SJSA1 (cell line): ENCODE results near the gene NFIA. TPM values are rescaled to one million over a fixed set of nuclear protein-coding genes. Genes with fewer than 3 reads are reported as not detected.

Experiments
- DNase-seq, 2 experiments: peaks; one replicate each; pipeline ENCODE4 v3.0.0-alpha.2; 2015 to 2020; ENCODE audit warnings: low spot score in 2 of 2, low read depth in 1 of 2
- H3K27ac ChIP-seq: fragments of 250-450 bp; sonication (Bioruptor Pico); 2 replicates; pipeline ENCODE4 v1.5.1; 2020; ENCODE audit warnings: mild to moderate bottlenecking, moderate library complexity
- H3K27me3 ChIP-seq: fragments of 250-450 bp; sonication (Bioruptor Pico); replicated peaks from 2 replicates; pipeline ENCODE4 v1.5.1; 2020; ENCODE audit warnings: mild to moderate bottlenecking, moderate library complexity
- H3K36me3 ChIP-seq: fragments of 250-450 bp; sonication (Bioruptor Pico); 2 replicates; pipeline ENCODE4 v1.5.1; 2020; ENCODE audit warnings: mild to moderate bottlenecking
- H3K4me1 ChIP-seq: fragments of 250-450 bp; sonication (Bioruptor Pico); replicated peaks from 2 replicates; pipeline ENCODE4 v1.6.1; 2021; ENCODE audit warnings: mild to moderate bottlenecking
- H3K4me3 ChIP-seq: fragments of 250-450 bp; sonication (Bioruptor Pico); 2 replicates; pipeline ENCODE4 v1.5.1; 2020; ENCODE audit warnings: mild to moderate bottlenecking
- H3K9me3 ChIP-seq: fragments of 250-450 bp; sonication (Bioruptor Pico); replicated peaks from 2 replicates; pipeline ENCODE4 v1.5.1; 2020; ENCODE audit warnings: mild to moderate bottlenecking
- total RNA-seq: library from RNA; depleted of rRNA; stranded (reverse); fragments of >200 nt; shearing (Covaris generic); gene quantifications from 2 replicates; pipeline ENCODE4 v1.2.3, GENCODE V29; 2014

Gene NFIA
- total RNA-seq, 1 experiment from 2014 or later: 0.74 TPM

DNA sequence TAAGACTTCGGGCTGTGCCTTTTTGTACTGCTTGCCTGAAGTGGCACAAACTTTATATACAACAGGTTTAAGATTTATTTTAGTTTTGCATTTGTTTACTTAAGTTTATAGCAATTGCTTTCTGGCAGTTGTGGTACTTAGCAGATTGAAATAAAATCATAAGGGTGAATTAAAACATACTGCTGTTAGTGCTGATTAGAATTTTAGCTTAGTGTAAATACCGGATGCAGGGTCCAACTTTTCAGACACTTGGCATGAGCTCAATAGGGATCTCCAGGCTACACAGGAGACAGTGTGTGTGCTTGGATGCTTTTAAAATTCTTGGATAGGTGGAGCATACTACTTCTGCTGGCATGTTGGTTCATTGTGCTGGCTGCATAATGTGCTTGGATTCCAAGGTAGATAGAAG lies 159.6 kb downstream of the NFIA start:
- no peak for DNase-seq
- H3K9me3 ChIP-seq: no peaks in the 10 kb centered on the region
- no peak overlapping the region for H3K4me3 ChIP-seq

GRCh38 chr1:61244114-61244513 lies 161.8 kb downstream of the NFIA start:
- H3K27me3 ChIP-seq: no peaks in the 10 kb centered on the region
- no peaks in the 10 kb centered on the region for H3K4me1 ChIP-seq
- no peak for DNase-seq
- H3K36me3 ChIP-seq: no peaks in the 10 kb centered on the region
- no peak overlapping the region for H3K4me3 ChIP-seq
- no peak overlapping the region for H3K27ac ChIP-seq
- H3K9me3 ChIP-seq: no peaks in the 10 kb centered on the region

More for the DNA sequence above, 159.6 kb downstream of the NFIA start:
- Histone ChIP-seq H3K27me3 (no peaks in the 10 kb centered on the region), H3K4me1 (no peaks in the 10 kb centered on the region), H3K36me3 (no peaks in the 10 kb centered on the region), H3K27ac (no peak overlapping the region)

- H3K4me1 ChIP-seq: no peaks in the 10 kb centered on the region
- DNase-seq: no peak
- H3K4me3 ChIP-seq: no peak overlapping the region
These were observed 163.5 kb downstream of the NFIA start for GRCh38 chr1:61245696-61246400.

DNA sequence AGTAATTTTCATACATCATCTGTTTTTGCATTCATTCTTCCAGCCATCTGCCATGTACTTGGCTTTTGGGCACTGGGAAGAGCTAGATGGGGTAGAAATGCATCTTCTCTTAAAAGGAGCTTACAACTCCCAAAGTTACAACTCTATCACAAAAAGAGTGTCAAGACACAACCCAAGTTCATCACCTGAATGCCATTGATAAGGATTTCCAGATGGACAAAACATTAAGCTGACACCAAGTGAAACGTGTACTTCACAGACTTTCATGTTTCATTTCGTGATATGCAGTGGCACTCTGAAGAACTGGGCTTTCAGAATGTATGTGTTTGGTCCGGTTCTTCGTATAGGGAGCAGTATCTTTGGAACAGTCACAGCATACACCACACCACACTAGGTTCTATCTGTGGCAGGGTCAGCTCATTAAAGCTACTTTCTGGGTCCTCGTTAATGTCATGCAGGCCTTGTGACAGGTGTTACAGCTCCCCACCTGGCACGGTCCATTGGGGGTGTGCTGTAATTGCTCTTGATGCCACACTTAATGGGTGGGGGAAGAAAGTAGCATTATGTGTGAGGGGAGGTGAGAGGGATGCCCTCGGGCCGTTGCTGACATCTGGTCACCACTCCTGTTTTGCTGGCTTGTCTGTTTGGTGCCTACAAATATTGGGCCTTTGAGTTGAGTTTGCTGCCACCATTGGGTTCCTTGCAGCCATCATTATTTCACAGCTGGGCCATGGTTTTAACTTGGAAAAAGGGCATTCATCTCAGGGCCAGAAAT lies 164.9 kb downstream of the NFIA start:
- DNase-seq: no peak
- Histone ChIP-seq H3K4me3 (no peak overlapping the region), H3K36me3 (no peaks in the 10 kb centered on the region), H3K27ac (no peak overlapping the region), H3K27me3 (no peaks in the 10 kb centered on the region), H3K4me1 (no peaks in the 10 kb centered on the region), H3K9me3 (no peaks in the 10 kb centered on the region)

More at GRCh38 chr1:61245696-61246400, 163.5 kb downstream of the NFIA start:
- Histone ChIP-seq H3K9me3 (no peaks in the 10 kb centered on the region), H3K27me3 (no peaks in the 10 kb centered on the region), H3K36me3 (no peaks in the 10 kb centered on the region), H3K27ac (no peak overlapping the region)

DNA sequence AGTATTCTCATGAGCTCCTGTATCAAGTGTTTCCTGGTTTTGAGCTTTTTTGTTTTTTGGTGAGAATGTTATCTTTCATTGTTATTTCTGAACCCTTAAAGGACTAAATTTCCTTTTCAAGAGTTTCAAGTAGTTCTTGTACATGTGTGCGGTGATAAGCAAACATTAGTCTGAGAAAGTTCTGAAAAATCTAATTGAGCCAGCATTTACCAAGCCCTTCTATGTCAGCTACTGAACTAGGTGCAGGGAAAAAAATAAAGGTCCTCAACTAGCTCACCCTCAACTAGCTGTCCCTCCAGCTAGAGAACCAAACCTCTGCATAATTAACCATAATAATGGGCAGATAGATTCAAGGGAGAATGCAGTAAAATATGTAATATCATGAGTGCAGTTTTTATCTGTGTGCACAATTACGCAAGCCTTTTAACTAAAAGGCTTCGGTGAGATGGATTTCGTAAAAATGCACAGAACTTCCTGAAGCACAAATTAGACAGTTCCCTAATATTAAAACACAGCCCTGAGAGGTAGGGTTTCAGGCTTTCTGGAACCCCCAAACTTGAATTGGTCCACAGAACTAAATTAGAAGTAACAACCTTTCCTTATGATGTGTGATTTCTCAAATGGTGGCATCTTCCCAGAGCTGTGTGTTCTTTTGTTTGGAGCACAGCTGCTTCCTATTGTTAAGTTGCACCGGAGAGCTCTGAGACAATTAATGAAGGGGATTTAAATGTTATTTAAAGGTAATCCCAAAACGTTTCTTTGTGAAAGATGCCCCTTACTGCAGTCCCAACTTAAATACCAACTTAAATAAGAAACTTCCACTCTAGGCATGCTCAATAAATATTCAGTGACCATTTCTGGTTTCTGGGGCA lies 165.8 kb downstream of the NFIA start:
- Histone ChIP-seq H3K4me1 (no peaks in the 10 kb centered on the region), H3K27ac (no peak overlapping the region), H3K4me3 (no peak overlapping the region), H3K9me3 (no peaks in the 10 kb centered on the region), H3K27me3 (no peaks in the 10 kb centered on the region), H3K36me3 (no peaks in the 10 kb centered on the region)
- no peak for DNase-seq

GRCh38 chr1:61250933-61251332 lies 168.6 kb downstream of the NFIA start:
- H3K4me3 ChIP-seq: no peak overlapping the region
- no peaks in the 10 kb centered on the region for H3K4me1 ChIP-seq
- no peak for DNase-seq

DNA sequence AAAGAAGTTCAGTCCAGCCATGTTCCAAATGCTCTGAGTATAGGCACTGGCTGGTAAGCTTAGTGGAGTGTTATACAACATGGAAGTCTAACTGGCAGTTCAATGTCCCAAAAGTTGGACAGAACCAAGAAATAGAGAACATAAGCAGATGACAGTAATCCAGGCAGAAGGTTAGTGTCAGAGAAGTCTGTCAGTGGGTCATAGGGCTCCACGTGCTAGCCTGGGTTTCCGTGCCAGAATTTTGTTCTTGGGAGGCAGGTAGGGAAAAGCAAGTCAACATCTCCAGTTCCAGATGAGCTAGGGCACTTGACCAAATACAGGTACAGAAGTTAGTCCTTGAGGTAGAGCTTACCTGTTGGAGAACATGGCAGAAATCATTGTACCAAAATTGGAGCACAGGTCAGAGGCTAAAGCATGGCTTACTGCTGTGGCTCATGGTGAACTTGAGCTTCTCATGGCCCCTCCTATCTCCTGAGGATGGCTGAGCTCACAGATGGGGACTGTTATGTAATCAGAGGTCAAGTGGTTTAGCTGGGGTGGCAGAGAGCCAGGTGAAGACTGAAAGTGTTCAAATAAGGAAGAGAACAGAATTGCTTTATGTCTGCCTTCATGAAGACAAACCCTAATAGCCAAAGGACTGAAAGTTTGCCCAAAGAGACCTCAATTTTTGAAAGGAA lies 170.8 kb downstream of the NFIA start:
- Histone ChIP-seq H3K4me1 (no peaks in the 10 kb centered on the region), H3K27me3 (no peaks in the 10 kb centered on the region), H3K27ac (no peak overlapping the region), H3K4me3 (no peak overlapping the region), H3K9me3 (no peaks in the 10 kb centered on the region), H3K36me3 (no peaks in the 10 kb centered on the region)
- DNase-seq: no peak

More at GRCh38 chr1:61250933-61251332, 168.6 kb downstream of the NFIA start:
- no peaks in the 10 kb centered on the region for H3K27me3 ChIP-seq
- H3K9me3 ChIP-seq: no peaks in the 10 kb centered on the region
- H3K27ac ChIP-seq: no peak overlapping the region
- H3K36me3 ChIP-seq: no peaks in the 10 kb centered on the region

DNA sequence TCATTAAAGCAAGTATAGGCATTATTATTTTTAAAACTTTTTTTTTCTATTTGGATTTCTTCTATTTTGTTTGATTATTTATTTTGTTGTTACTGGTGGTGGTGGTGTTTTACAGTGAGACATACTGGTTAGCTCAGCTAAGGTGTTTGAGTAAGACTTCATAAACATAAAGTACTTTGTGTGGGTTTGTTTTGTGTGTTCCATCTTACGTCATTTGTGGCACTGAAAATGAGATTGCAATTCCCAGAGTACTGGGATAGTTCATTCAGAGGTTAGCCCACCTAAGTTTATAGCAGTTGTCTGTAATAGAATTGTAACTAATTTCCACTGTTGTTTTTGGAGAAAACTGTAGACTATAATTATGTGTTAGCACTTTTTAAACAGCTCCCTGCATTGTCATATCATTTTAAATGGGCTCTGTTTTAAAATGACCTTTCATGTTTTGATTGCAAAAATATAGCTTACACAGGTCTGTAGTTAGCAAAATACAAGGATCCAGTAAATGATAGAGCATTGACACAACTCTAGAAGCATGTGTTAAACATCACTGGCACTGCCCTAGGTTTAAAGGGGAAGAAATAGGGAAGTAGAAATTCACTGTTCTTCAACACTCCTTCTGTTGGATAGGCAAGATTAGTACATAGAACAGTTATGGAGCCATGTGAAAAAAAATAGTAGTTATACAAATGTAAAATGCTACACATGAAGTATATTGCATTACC lies 171.7 kb downstream of the NFIA start:
- H3K27me3 ChIP-seq: no peaks in the 10 kb centered on the region
- no peak overlapping the region for H3K4me3 ChIP-seq
- H3K27ac ChIP-seq: no peak overlapping the region
- no peaks in the 10 kb centered on the region for H3K9me3 ChIP-seq
- DNase-seq: no peak
- H3K4me1 ChIP-seq: no peaks in the 10 kb centered on the region
- no peaks in the 10 kb centered on the region for H3K36me3 ChIP-seq

DNA sequence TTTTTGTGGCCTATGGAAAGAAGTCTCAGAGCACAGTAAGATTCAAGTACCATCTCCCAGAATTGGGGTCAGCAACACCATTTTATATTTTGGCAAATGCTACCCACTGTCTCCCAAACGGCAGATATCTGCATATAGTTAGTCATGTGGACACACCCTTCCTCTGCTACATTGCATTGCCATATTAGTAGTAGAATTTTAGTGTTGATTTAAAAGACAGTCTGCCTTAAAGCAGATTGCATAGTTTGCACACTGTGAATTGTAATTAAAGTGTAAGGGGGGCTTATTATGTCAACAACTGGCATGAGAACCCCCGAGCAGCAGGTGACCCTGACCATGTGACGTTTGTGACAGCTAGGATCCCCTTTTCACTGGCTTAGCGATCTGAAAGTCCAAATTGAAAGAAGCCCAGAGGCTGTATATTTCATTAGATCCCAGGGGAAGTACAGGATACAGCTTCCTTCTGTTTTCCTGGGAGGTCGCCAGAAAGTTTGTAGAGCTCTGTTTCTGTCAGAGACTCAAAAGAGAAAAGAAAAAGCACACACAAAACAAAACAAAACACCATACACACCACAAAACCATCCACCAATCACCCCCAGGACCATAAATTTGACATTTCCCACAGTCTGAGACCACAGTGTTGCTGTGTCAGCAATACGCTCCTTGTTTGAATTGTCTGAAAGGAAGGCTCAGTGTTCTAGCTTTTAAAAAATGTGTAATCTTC lies 172.4 kb downstream of the NFIA start:
- Histone ChIP-seq H3K27ac (no peak overlapping the region), H3K4me1 (no peaks in the 10 kb centered on the region), H3K27me3 (no peaks in the 10 kb centered on the region), H3K4me3 (no peak overlapping the region), H3K36me3 (no peaks in the 10 kb centered on the region), H3K9me3 (no peaks in the 10 kb centered on the region)
- no peak for DNase-seq

GRCh38 chr1:61255358-61255703 lies 173.0 kb downstream of the NFIA start:
- Histone ChIP-seq H3K27ac (no peak overlapping the region), H3K27me3 (no peaks in the 10 kb centered on the region), H3K36me3 (no peaks in the 10 kb centered on the region), H3K4me1 (no peaks in the 10 kb centered on the region), H3K4me3 (no peak overlapping the region), H3K9me3 (no peaks in the 10 kb centered on the region)
- no peak for DNase-seq

GRCh38 chr1:61259379-61260148 lies 177.2 kb downstream of the NFIA start:
- Histone ChIP-seq H3K27ac (no peak overlapping the region), H3K36me3 (no peaks in the 10 kb centered on the region), H3K9me3 (no peaks in the 10 kb centered on the region), H3K4me3 (no peak overlapping the region), H3K27me3 (no peaks in the 10 kb centered on the region), H3K4me1 (no peaks in the 10 kb centered on the region)
- DNase-seq: no peak

- Histone ChIP-seq H3K27me3 (no peaks in the 10 kb centered on the region), H3K9me3 (no peaks in the 10 kb centered on the region), H3K4me3 (no peak overlapping the region), H3K4me1 (no peaks in the 10 kb centered on the region), H3K27ac (no peak overlapping the region), H3K36me3 (no peaks in the 10 kb centered on the region)
- DNase-seq: no peak
These were observed 177.8 kb downstream of the NFIA start for GRCh38 chr1:61260171-61260570.
